Neural crest cell (in vitro differentiated cells): ENCODE data around the gene PSTK. TPM values are rescaled to one million over a fixed set of nuclear protein-coding genes. Genes with fewer than 3 reads are reported as not detected.

ENCODE experiments used
- DNase-seq: peaks from one replicate; pipeline ENCODE4 v3.0.0; 2021; ENCODE audit warnings: low read depth, mixed read lengths, low spot score
- H3K27ac Mint-ChIP-seq: one replicate; pipeline ENCODE4 v1.8.0; 2021; ENCODE audit warnings: mild to moderate bottlenecking, mixed read lengths; ENCODE audit not compliant: unreplicated experiment
- H3K27me3 Mint-ChIP-seq: 2 replicates; pipeline ENCODE4 v1.8.0; 2021; ENCODE audit warnings: low read depth, mild to moderate bottlenecking, mixed read lengths
- H3K36me3 Mint-ChIP-seq: 2 replicates; pipeline ENCODE4 v1.8.0; 2021; ENCODE audit warnings: low read depth, mild to moderate bottlenecking, mixed read lengths
- H3K4me1 Mint-ChIP-seq: 2 replicates; pipeline ENCODE4 v1.8.0; 2021; ENCODE audit warnings: mixed read lengths
- H3K4me3 Mint-ChIP-seq: one replicate; pipeline ENCODE4 v1.8.0; 2021; ENCODE audit warnings: mild to moderate bottlenecking, mixed read lengths
- H3K9me3 Mint-ChIP-seq: 2 replicates; pipeline ENCODE4 v1.8.0; 2021; ENCODE audit warnings: mixed read lengths
- total RNA-seq: library from RNA; stranded (reverse); gene quantifications from 2 replicates; pipeline ENCODE4 v1.2.1, GENCODE V29; 2021
- TF ChIP-seq, protein P1 (sequence below): fragments of 200-600 bp; sonication (generic); conservative IDR thresholded peaks from 2 replicates; pipeline ENCODE4 v1.5.0; 2021; ENCODE audit warnings: antibody characterized with exemption, mild to moderate bottlenecking

Gene PSTK
- total RNA-seq, 1 donor from 2014 or later, result 5.8 TPM

DNA sequence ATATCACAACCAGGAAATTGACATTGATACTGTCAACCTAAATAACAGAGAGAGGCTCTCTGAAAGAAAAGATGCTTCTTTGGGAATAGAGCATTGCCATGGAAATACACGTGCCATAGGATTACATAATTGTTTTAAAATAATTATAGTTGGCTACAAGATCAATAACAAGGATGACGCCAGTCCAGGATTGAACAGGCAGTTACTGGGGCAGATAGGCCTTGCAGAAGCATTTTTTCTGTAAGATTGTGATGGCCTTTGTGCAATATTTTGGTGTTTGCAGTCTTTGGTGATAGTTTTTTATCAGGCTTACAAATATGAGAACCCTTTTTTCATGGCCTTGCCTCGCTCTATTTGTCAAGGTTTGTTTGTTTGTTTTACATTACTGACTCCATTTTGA lies 39.1 kb downstream of the PSTK start:
- no peaks in the 10 kb centered on the region for H3K9me3 Mint-ChIP-seq
- no peak for DNase-seq
- H3K36me3 Mint-ChIP-seq, result peaks cover 3% of the 10 kb centered on the region
- H3K4me3 Mint-ChIP-seq, result no peak overlapping the region
- no peak overlapping the region for H3K27ac Mint-ChIP-seq
- H3K27me3 Mint-ChIP-seq, result no peaks in the 10 kb centered on the region
- no peaks in the 10 kb centered on the region for H3K4me1 Mint-ChIP-seq
- TF ChIP-seq, protein P1, sequence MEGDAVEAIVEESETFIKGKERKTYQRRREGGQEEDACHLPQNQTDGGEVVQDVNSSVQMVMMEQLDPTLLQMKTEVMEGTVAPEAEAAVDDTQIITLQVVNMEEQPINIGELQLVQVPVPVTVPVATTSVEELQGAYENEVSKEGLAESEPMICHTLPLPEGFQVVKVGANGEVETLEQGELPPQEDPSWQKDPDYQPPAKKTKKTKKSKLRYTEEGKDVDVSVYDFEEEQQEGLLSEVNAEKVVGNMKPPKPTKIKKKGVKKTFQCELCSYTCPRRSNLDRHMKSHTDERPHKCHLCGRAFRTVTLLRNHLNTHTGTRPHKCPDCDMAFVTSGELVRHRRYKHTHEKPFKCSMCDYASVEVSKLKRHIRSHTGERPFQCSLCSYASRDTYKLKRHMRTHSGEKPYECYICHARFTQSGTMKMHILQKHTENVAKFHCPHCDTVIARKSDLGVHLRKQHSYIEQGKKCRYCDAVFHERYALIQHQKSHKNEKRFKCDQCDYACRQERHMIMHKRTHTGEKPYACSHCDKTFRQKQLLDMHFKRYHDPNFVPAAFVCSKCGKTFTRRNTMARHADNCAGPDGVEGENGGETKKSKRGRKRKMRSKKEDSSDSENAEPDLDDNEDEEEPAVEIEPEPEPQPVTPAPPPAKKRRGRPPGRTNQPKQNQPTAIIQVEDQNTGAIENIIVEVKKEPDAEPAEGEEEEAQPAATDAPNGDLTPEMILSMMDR, result no peak

DNA sequence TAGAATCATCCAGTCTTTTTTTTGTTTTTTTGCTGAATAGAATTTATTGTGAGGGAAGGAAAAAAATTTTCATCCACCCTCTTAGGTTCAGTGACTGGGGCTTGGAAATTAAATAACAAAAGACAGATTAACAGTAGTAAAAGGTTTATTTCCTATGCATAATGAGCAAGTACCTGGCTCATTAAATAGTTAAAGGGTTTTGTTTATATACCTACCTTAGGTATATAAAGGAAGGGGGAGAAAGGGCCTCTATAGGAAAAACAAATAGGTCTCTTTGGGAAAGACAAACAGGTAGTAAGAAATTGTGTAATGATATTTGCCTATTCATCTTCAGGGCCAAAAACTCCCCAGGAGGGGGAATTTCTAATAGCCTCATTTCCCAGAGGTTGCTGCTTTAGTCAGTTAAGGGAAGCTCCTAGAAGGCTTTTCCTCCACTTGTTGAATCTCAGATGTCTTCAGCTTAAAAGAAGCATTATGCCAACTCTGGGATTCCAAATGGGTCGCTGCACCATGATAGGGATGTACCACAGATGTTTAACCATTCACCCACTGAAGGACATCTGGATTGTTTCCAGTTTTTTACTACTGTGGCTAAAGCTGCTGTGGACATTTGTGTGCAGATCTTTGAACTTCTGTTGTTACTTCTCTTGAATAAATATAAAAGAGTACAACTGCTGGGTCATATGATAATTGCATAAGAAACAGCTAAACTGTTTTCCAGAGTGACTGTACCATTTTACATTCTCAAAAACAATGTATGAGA lies 39.9 kb downstream of the PSTK start:
- Mint-ChIP-seq H3K4me1 (no peaks in the 10 kb centered on the region), H3K9me3 (no peaks in the 10 kb centered on the region), H3K27me3 (no peaks in the 10 kb centered on the region), H3K4me3 (no peak overlapping the region), H3K27ac (no peak overlapping the region), H3K36me3 (peaks cover 2% of the 10 kb centered on the region)
- TF ChIP-seq, protein P1, result no peak
- no peak for DNase-seq

DNA sequence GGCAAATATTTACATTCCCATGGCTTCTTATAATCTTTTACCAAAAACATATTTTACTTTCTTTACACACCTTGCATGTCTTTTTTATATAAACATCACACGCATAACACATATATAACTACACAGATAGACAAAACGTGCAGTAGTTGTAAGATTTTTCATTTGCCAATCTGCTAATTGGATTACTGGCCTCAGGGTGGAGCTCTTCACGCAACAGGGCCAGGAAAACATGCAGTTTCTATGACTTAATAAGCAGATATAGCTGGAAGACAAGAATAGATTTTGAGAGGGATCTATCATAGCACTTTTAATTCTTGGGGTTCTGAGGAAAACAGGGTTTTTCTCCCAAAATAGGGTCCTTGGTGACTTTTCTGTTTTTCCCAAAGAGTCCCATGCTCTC lies 41.3 kb downstream of the PSTK start:
- Mint-ChIP-seq H3K27ac (no peak overlapping the region), H3K9me3 (no peaks in the 10 kb centered on the region), H3K4me3 (no peak overlapping the region), H3K27me3 (no peaks in the 10 kb centered on the region), H3K36me3 (no peaks in the 10 kb centered on the region), H3K4me1 (peaks cover 8% of the 10 kb centered on the region)
- no peak for DNase-seq
- TF ChIP-seq, protein P1, result peak; percentile 45

DNA sequence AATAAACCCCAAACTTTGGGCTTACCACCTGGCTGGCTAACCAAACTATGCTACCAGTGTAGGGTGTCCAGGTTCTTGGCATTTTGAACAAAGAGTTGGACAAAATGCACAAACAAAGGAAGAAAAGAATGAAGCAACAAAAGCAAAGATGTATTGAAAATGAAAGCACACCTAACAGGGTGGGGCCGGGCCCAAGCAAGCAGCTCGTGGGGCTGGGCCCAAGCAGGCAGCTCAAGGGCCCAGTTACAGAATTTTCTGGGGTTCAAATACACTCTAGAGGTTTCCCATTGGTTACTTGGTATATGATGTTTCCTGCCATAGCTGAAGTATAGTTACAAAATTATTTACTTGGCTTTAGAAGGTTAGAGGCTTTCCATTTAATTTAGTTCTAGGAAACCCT lies 44.3 kb downstream of the PSTK start:
- no peak for DNase-seq
- Mint-ChIP-seq H3K9me3 (no peaks in the 10 kb centered on the region), H3K4me1 (peaks cover 14% of the 10 kb centered on the region), H3K4me3 (no peak overlapping the region), H3K27me3 (no peaks in the 10 kb centered on the region), H3K36me3 (no peaks in the 10 kb centered on the region), H3K27ac (no peak overlapping the region)
- TF ChIP-seq, protein P1, result no peak

DNA sequence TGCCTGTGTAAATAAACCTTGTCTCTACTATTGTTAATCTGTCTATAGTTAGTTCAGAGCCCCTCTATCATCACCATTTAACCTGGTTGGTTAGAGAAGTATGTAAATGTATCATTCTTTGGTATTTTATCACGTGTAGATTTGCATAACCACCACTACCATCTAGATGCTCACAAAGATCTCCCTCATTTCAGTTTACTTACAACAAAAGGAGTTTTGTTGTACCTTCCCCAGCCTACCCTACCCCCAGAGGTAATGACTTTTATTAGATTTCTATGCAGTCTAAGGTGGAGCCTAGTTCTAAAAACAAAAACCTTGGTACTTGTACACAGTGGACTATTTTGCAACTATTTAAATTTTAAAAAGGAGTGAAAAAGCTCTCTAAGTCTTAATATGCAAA lies 46.1 kb downstream of the PSTK start:
- Mint-ChIP-seq H3K4me3 (no peak overlapping the region), H3K4me1 (peaks cover 18% of the 10 kb centered on the region), H3K27me3 (no peaks in the 10 kb centered on the region), H3K36me3 (no peaks in the 10 kb centered on the region), H3K9me3 (no peaks in the 10 kb centered on the region), H3K27ac (no peak overlapping the region)
- TF ChIP-seq, protein P1, result no peak
- DNase-seq, result no peak
